ENCODE data around the gene FNDC7.
"Not testable (repeated sequence)": the region's sequence is repeated elsewhere in the genome, so short reads cannot be mapped to it uniquely, and the experiment has no call there.

FNDC7 gene

DNA sequence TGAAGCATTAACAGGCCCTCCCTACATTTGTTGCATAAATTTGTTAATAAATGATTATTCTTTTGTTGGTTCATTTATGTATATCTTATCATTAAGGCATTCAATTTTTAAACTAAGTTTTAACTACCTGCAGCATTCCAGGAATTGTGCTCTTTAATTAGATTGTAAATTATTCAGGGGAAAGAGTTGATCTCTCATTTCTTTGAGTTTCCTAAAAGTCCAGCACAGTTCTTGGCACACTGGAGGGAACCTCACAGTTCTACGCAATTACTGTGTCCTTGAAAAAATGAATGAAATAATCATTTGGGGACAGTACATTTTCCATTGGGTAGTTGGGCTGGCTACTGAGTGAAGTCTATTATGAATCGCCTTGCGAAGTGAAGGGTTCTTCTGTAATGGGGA is 33.3 kb downstream of the FNDC7 start:
- DNase-seq (ENCODE audit: low spot score): no peak

DNA sequence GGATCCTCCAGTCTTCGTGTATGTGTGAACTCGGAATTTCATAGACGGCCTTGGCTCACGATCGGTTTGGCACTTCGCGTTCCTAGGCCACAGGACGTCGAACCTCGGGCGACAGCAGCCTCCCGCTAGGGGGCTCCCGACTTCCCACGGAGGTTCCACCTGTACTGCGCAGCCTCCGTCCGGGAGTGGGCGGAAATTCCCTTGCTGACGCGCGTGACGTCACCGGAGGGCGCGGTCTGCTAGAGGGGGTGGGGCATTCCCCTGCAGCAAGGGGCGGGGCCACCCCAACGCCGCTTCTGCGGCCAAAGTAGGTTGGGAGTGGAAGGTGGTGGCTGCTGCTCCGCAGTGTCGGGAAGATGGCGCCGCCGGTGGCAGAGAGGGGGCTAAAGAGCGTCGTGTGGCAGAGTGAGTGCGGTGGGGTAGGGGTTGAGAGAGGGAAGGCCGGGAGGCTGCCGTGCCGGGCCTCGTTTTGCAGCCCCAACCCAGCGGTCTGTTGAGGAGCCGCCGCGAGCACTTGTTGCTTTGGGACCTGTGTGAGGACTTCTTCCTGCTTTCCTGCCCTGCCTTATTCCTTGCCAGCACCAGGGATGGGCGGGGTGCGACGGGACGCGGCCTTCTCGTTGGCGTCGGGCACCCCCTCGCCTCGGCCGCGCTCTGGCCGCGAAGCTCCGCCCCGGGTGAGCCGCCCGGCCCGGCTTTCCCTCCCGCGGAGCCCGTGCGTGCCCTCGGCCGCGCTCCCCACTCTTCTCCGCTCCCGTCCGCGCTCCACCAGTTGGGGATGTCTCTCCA is 33.9 kb downstream of the FNDC7 start, which contains the start of gene STXBP3:
STXBP3 (plus strand) TSS at position 293 of the 789 bp plus-strand sequence; CDS start at position 357, 64 bp downstream.
- DNase-seq (ENCODE audit: low spot score): peak; percentile 97

DNA sequence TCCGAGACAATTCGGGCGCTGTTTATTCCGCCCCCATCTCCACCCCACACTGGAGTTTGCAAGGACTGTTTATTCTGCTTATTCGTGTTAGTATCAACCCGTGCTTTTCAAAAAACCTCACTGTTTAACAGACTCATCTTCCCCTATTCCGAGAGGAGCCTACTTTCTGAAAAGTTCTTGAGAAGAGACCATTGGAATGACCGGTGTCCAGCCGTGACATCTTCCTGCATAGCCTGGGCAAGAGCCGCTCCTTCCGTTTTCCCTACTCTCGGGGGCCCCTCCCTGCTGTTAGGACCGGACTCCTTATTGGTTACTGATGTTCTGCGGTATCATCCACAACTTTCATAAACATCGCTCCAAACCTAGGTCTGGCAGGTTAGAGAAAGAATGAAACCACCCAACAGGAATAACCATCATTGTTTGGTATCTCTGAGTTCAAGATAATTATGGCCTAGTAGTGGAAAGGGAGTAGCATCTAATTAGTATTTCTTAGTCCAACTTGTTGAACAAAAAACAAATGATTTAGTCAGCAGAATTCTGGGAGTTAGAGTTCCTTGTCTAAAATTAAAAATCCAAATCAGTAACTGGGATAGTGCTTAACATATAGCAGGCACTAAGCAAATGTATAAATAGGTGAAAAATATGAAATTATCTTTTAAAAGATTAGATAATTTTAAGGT is 34.6 kb downstream of the FNDC7 start:
- DNase-seq (ENCODE audit: low spot score): peak; percentile 92

DNA sequence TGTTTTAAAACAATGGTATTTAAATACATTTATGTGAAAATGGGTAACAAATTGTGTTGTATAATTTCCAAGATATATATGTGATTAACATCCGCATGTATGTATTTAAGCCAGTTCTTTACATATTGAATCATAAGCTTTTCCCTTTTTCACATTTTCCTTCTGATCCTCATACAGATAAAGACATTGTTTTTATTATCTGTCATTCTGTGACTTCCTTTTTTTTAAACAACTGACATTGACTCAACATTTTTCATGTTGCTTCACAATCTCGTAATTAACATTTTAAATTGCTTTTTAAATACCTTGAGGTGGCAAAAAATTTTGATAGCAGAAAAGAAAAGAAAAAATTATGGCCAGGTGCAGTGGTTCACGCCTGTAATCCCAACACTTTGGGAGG is 35.2 kb downstream of the FNDC7 start:
- no peak for DNase-seq (ENCODE audit: low spot score)

DNA sequence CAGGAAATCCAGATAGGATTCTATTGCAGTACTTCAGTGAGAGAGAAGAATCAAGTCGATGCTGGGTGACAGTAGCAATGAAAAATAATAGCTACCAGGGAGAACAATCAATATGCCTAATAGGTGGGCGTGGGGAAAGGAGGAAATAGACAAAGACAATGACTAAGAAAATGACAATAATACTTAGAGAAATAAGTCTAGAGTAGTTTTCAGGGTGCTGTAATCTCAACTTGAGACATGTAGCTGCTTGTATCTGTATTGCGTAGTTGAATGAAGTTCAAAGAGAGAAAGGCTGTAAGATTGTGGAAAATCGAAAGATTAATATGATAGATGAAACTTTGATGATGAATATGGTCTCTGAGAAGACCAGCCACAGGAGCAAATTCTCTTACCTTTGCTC is 36.4 kb downstream of the FNDC7 start:
- DNase-seq (ENCODE audit: low spot score): no peak

DNA sequence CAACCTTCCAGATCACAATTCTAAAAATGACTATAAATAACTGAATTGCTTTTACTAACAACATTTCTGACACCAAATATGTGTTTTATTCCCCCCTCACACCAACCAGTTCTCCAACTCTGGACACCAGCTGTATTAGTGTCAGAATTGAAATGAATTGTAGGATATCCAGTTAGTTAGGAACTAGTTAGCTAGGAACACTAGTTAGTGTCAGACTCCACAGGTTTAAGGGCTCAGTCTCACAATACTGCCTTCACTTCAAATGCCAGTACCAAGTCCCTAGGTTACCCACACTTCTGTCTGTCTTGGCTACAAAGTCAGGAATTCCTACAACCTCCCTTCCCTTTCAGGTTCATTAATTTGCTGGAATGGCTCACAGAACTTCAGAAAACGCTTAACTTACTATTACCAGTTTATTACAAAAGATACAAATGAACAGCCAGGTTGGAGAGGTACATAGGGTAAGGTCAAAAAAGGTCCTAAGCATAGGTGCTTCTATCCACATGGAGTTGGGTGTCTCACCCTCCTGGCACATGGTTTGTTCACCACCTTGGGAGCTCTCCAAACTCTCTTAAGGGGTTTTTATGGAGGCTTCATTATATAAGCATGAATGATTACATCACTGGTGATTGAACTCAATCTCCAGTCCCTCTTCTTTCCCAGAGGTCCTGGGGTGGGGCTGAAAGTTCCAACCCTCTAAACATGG is 37.9 kb downstream of the FNDC7 start:
- no peak for DNase-seq (ENCODE audit: low spot score)

DNA sequence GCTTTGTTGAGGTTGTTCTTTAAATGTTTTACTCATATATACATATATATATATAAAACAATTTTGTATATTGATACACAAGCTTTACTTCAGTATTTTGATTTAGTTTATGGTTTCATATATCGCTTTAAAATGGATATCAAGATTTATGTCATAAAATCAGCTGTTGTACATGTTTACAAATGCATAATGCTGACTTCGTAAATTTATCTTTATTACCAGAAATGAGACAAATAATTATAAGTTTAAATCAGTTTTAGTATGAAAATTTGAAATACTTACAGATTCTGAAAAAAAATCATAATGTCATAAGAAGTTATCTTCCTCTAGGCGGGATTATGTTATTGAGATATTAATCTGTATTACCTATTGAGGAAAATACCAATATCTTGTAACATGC is 40.7 kb downstream of the FNDC7 start:
- no peak for DNase-seq (ENCODE audit: low spot score)

DNA sequence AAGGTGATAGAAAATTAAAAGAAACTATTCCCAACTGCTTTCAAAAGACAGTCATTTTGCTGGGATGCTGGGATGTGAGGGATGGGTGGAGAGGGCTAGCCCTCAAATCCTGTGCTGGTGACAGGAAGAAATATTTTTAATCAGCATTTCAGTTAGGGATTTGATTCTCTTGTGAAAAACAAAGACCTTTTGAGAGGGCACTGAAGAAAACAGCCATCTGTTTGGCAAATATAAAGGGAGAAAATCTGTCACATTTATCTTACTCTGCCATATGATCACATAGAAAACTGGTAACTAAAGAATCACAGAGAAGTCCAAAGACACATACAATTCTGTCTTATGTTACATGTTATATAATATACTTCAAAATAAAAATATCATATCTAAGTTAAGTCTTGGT is 46.1 kb downstream of the FNDC7 start:
- no peak for DNase-seq (ENCODE audit: low spot score)

DNA sequence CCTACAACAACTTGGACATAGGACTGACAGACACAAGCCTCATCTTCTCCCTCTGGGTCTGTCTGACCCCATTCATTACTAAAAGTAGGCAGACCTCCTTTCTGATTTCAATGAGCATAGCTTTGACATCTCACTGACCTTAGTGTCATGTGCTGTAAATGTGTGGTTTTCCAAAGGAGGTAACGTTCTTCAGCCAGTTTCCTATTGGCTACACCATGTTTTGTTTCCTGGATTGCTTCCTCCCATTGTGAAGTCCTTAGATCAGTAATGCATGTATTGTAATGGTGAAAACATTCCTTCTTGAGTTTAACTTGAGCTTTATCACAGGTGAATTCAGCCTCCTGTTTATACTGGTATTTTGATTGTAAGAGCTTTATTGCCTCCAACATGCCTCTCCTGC is 54.4 kb downstream of the FNDC7 start:
- DNase-seq (ENCODE audit: low spot score): no peak

DNA sequence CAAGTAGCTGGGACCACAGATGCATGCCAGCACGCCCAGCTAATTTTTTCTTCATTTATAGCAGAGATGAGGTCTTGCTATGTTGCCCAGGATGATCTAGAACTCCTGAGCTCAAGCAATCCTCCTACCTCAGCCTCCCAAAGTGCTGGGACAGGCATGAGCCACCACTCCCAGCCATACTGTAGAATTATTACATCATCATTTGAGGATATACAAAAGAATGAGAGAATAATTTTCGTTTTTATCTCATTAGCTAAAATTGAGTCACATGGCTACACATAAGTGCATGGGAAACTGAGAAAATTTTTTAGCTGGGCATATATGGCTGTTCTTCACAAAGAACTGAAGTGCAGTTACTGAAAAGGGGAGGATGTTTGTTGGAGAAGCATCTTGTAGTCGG is 55.0 kb downstream of the FNDC7 start:
- no peak for DNase-seq (ENCODE audit: low spot score)

DNA sequence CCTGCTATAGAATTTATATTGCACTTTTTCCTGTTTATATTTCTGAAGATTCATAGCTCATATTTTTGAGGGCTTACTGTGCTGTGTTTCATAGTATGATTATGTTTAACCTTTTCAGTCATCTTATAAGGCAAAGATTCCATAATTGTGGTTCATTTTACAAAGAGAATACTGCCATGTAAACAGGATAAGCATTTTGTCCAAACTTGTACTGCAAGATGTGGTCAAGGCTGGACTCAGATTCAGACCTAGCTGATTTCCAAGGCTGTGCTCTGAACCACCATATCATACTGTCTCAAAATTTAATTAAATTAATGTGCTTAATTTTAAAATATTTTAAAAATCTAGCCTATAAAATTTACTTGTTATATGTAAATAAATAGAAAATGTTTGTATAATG is 65.1 kb downstream of the FNDC7 start:
- DNase-seq (ENCODE audit: low spot score): no peak

DNA sequence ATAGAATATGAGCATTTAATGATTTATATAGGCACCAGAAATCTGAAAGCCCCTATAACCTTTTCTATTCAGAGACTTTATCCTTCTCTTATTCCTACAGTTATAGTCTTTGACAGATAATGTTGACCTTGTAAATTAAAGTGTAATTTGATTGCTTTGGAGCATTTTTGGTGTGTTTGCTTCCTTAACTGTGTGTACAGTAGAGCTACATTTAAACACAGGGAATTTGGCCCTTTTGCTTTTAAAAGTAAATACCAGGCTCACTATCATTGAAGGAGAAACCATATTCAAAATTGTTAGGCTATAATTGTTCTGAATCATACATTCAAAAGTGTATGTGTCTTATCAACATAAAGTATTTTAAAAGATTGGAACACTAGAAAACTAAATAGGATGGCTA is 66.7 kb downstream of the FNDC7 start:
- no peak for DNase-seq (ENCODE audit: low spot score)

DNA sequence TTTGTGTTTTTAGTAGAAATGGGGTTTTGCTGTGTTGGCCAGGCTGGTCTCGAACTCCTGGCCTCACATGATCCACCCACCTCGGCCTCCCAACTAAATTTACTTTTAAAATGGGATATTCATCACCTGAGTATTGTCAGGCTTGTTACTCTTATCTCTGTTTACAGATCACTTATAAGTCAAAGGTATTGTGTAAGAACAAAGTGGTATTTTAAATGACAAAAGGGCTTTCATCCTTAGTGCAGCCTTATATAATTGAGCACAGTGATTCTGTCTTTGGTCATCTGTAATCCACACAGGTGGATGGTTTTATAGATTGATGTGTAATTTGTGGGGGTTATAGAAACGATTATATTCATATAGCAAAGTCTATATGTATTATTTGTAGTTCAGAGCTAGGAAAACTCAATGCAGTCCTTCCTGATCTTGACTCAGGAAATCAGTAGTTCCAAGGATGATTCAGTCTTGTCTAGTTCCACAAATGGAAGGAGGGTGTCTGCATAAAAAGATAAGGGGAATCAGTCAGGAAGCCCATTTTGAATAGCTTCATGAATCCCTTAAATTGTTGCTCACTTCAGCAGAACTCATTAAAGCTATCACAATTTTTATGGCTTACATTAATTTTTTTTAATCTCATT is 68.3 kb downstream of the FNDC7 start:
- DNase-seq (ENCODE audit: low spot score): no peak

DNA sequence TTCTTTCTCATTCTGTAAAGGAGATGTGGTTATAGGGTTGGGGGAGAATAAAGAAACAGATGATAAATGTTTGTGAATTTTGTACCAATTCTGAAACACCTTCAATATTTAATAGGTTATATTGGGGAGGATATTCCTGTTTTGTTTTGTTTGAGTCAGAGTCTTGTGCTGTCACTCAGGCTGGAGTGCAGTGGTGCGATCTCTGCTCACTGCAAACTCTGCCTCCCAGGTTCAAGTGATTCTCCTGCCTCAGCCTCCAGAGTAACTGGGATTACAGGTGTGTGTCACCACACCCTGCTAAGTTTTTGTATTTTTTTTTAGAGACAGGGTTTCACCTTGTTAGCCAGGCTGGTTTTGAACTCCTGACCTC is 68.9 kb downstream of the FNDC7 start:
- not testable (repeated sequence) for DNase-seq (ENCODE audit: low spot score)

DNA sequence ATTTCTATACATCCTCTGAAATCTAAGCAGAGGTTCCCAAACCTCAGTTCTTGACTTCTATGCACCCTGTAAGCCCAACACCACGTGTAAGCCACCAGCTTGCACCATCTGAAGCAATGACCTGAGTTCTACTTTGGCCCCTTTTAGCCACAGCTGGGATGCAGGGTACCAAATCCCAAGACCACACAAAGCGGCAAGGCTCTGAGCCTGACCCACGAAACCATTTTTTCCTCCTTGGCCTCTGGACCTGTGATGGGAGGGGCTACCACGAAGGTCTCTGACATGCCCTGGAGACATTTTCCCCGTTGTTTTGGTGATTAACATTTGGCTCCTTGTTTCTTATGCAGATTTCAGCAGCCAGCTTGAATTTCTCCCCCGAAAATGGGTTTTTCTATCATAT is 72.6 kb downstream of the FNDC7 start:
- no peak for DNase-seq (ENCODE audit: low spot score)

DNA sequence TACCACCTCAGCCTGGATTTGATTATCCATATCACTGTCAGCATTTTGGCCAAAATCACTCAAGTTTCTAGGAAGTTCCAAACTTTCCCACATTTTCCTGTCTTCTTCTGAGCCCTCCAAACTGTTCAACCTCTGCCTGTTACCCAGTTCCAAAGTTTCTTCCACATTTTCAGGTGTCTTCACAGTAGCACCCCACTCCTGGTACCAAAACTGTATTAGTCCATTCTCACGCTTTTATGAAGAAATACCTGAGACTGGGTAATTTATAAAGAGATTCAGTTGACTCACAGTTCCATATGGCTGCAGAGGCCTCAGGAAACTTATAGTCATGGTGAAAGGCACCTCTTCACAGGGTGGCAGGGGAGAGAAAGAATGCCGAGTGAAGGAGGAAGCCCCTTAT is 73.2 kb downstream of the FNDC7 start:
- DNase-seq (ENCODE audit: low spot score): no peak

DNA sequence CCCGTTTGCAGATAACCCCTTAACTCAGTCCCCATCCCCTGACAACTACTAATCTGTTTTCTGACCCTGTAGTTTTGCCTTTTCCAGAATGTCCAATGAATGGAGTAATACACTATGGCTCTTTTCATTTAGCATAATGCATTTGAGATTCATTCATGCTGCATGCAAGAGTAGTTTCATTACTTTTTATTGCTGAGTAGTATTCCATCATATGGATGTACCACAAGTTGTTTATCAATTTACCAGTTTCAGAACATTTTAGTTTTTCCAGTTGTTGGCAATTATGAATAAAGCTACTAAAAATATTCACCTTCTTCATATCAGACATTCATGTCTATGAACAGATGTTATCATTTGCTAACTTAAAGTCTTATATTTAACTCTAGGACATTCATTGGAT is 79.1 kb downstream of the FNDC7 start:
- no peak for DNase-seq (ENCODE audit: low spot score)
